Upper lobe of right lung (tissue), 1 donor: Measurements from ENCODE around the gene ZBTB44. TPM values are rescaled to one million over a fixed set of nuclear protein-coding genes. Genes with fewer than 3 reads are reported as not detected.

Experiments
- ATAC-seq: fragments of 200-7000 bp; cut with Tn5 transposase; one replicate; pipeline ENCODE4 v1.9.1; 2020; ENCODE audit warnings: mild to moderate bottlenecking, moderate library complexity
- DNase-seq: peaks from one replicate; pipeline ENCODE4 v3.0.0-alpha.2; 2020
- H3K27ac ChIP-seq: fragments of 200-600 bp; one replicate; pipeline ENCODE4 v1.8.0; 2022
- H3K27me3 ChIP-seq: fragments of 200-600 bp; one replicate; pipeline ENCODE4 v1.8.0; 2022; ENCODE audit warnings: mild to moderate bottlenecking
- H3K36me3 ChIP-seq: fragments of 200-600 bp; one replicate; pipeline ENCODE4 v1.8.0; 2022
- H3K4me1 ChIP-seq: fragments of 200-600 bp; one replicate; pipeline ENCODE4 v1.8.0; 2022
- H3K4me3 ChIP-seq: fragments of 200-600 bp; one replicate; pipeline ENCODE4 v1.8.0; 2022; ENCODE audit warnings: mild to moderate bottlenecking
- H3K9me3 ChIP-seq: fragments of 200-600 bp; one replicate; pipeline ENCODE4 v1.8.0; 2022
- CTCF ChIP-seq: fragments of 200-600 bp; IDR thresholded peaks from one replicate; pipeline ENCODE4 v1.8.0; 2022; ENCODE audit warnings: antibody characterized with exemption
- intact Hi-C: fragments of 100-400 bp; cut with DNase I; formaldehyde crosslinking; loops from one replicate; pipeline ENCODE4 v1.11.0; 2022
- total RNA-seq: library from RNA; stranded (reverse); fragmentation: NEBNext Ultra II Directional; extraction: Animal tissue kit (Norgen Biotek cat#: 25700); gene quantifications from one replicate; pipeline ENCODE4 v1.2.1, GENCODE V29; 2021
- donor health status: DM: no; HTN: yes; CAD: no; lungs with severe emphysema.

ZBTB44 gene
- total RNA-seq, 1 donor from 2014 or later = 52.9 TPM

- DNase-seq = peak; percentile 49
- no peak for TF ChIP-seq CTCF
- no peaks in the 10 kb centered on the region for H3K27me3 ChIP-seq
- intact Hi-C loops = loop anchor here (10.0 kb wide), 1 partner anchor 207 kb away; the partner anchor contains the start of gene ADAMTS8
- no peak for ATAC-seq
- H3K36me3 ChIP-seq = no peaks in the 10 kb centered on the region
- no peaks in the 10 kb centered on the region for H3K9me3 ChIP-seq
- H3K27ac ChIP-seq = no peak overlapping the region
- H3K4me3 ChIP-seq = no peak overlapping the region
- peaks cover 8% of the 10 kb centered on the region for H3K4me1 ChIP-seq
Measured at GRCh38 chr11:130217133-130218031, 97.3 kb downstream of the ZBTB44 start.

GRCh38 chr11:130216591-130217132, 98.1 kb downstream of the ZBTB44 start:
- ATAC-seq = no peak
- no peaks in the 10 kb centered on the region for H3K36me3 ChIP-seq
- no peak overlapping the region for H3K4me3 ChIP-seq
- H3K27me3 ChIP-seq = no peaks in the 10 kb centered on the region
- no peak overlapping the region for H3K27ac ChIP-seq
- H3K9me3 ChIP-seq = no peaks in the 10 kb centered on the region
- peaks cover 8% of the 10 kb centered on the region for H3K4me1 ChIP-seq
- intact Hi-C loops = loop anchor here (10.0 kb wide), 1 partner anchor 208 kb away; the partner anchor contains the start of gene ADAMTS8
- TF ChIP-seq CTCF = no peak
- DNase-seq = peak; percentile 57

GRCh38 chr11:130216221-130216550, 98.5 kb downstream of the ZBTB44 start:
- DNase-seq (peak; percentile 31), ATAC-seq (no peak)
- peaks cover 8% of the 10 kb centered on the region for H3K4me1 ChIP-seq
- H3K9me3 ChIP-seq = no peaks in the 10 kb centered on the region
- no peak overlapping the region for H3K4me3 ChIP-seq
- no peak for TF ChIP-seq CTCF
- no peak overlapping the region for H3K27ac ChIP-seq
- H3K36me3 ChIP-seq = no peaks in the 10 kb centered on the region
- intact Hi-C loops = loop anchor here (10.0 kb wide), 1 partner anchor 209 kb away; the partner anchor contains the start of gene ADAMTS8
- H3K27me3 ChIP-seq = no peaks in the 10 kb centered on the region

GRCh38 chr11:130215531-130216220, 99.0 kb downstream of the ZBTB44 start:
- TF ChIP-seq CTCF = no peak
- DNase-seq (peak; percentile 61), ATAC-seq (no peak)
- H3K4me1 ChIP-seq = peaks cover 8% of the 10 kb centered on the region
- H3K27me3 ChIP-seq = no peaks in the 10 kb centered on the region
- no peaks in the 10 kb centered on the region for H3K36me3 ChIP-seq
- no peak overlapping the region for H3K4me3 ChIP-seq
- H3K27ac ChIP-seq = no peak overlapping the region
- H3K9me3 ChIP-seq = no peaks in the 10 kb centered on the region
- intact Hi-C loops = loop anchor here (10.0 kb wide), 1 partner anchor 209 kb away; the partner anchor contains the start of gene ADAMTS8

- H3K27ac ChIP-seq = no peak overlapping the region
- no peaks in the 10 kb centered on the region for H3K9me3 ChIP-seq
- intact Hi-C loops = loop anchor here (10.0 kb wide), 1 partner anchor 210 kb away; the partner anchor contains the start of gene ADAMTS8
- ATAC-seq = no peak
- H3K4me1 ChIP-seq = peaks cover 8% of the 10 kb centered on the region
- H3K27me3 ChIP-seq = no peaks in the 10 kb centered on the region
- DNase-seq = no peak
- no peak for TF ChIP-seq CTCF
- H3K4me3 ChIP-seq = no peak overlapping the region
- H3K36me3 ChIP-seq = no peaks in the 10 kb centered on the region
Measured at GRCh38 chr11:130214861-130215530, 99.7 kb downstream of the ZBTB44 start.
